ENCODE data around the gene GCAT.
"Not testable (repeated sequence)": the region's sequence is repeated elsewhere in the genome, so short reads cannot be mapped to it uniquely, and the experiment has no call there.

GCAT gene

DNA sequence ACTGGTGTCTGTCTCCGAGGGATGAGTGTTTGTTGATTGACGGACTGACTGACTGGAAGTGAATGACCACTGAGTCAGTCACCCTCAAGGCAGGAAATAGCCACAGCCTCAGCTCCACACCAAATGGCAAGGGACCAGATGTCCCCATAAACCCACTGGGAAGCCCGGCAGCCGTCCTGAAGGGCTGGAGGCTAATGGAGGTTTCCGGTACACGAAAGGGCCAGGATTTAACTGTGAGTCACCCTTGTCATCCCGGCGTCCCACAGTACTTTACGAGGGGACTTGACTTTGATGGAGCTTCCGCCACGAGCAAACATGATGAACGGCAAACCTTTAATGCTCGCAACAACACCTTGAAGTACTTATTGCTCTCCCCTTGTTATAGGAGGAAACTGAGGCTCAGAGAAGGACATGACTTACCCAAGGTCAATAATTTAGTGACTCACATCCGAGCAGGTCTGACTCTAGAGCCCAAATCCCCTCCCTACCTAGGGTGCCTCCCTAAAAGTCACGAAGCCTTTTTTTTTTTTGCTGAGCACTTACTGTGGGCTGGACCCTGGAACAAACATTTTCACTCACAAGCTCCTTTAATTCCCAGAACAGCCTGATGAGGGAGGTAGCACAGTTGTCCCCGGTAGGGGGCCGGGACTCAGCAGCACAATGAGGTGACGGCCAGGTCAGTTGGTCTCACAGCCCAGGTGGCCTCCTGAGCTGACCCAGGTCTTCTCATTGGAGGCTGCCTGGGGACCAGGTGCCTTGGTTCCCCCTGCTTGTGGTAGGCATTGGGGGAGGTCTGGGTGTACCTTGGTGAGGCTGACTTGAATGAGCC is 25.2 kb upstream of the GCAT start:
- DNase-seq: no peak

DNA sequence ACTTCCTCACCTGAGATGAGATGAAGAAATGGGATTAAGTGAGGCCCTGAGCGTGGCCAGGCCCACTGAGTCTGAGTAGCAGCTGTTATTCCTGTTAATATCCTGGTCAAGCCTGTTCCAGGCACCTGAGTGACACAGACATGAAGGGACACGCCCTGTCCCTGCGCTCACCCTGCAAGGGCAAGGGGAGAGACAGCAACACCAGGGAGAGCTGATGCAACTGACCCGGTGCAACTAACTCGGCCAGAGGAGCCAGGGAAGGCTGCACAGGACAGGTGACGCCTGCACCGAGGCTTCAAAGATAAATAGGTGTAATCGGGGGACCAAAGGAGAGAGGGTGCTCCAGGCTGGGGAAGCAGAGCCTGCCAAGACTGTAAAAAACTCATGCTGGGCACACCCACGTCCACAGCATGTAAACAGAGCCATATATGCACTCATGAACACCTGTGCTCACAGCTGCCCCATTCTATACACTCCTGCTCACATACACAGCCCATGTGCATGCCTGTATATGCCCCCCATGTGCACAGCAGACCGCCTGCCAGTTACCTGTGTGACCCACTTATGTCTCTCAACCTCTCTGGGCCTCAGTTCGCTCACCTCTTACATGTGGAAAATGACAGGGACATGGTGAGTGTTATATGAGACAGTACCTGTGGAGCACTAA is 22.8 kb upstream of the GCAT start:
- DNase-seq: peak; percentile 33

DNA sequence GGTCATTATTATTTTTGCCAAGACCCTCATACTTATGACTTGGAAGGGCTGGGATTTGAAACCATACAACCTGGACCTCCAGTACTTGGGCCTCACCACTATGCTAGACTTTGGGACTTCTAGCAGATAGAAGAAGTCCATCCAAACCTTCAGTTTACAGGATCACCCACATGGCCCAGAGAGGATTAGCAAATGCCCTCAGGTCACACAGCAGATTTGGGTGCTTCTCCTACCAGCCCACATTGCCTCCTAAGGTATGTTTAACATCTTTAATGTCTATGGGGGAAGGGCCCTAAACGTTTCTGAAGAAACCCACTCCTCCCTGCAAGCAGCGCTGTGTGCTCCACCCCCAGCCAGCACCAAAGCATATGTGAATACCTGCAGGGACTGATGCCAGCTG is 17.5 kb upstream of the GCAT start:
- no peak for DNase-seq

DNA sequence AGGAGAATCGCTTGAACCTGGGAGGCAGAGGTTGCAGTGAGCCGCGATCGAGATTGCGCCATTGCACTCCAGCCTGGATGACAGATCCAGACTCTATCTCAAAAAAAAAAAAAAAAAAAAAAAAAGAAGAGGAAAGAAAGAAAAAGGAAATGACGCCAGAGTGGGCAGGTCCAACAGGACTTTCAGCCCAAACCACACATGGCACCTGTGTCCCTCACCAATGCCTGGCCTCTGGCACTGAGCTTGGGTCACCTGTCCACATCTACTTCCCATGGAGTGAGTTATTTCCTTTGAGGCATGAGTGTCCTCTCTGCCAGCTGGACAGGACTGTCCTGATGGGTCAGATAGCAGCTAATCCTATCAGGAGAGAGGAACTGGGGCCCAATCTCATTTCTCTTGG is 15.2 kb upstream of the GCAT start:
- no peak for DNase-seq

DNA sequence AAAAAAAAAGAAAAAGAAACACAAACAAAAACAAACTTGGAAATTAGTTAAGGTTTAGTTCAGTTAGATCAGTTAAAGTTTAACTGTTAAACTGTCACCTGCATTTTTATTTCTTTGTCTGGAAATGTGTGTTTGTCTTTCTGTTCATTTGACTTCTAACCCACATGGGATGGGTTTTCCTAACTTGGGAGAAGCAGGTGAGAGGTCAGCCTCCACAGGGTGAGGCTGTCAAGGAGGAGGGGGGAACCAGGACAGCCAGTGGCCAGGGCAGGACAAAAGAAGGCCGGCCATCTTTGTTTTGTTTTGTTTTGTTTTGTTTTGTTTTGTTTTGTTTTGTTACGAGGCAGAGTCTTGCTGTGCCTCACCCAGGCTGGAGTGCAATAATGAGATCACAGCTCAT is 13.4 kb upstream of the GCAT start:
- DNase-seq: no peak

DNA sequence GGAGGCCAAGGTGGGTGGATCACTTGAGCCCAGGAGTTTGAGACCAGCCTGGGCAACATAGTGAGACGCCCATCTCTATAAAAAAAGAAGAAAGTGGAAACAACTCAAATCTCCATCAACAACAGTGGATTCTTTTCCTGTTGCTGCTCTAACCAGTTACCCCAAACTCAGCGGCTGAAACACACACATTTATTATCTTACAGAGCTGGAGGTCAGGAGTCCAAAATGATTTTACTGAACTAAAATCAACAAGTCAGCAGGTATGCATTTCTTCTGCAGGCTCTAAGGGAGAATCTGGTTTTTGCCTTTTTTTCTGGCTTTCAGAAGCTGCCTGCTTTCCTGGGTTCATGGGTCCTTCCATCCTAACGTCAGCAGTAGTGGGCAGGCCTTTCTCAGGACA is 11.7 kb upstream of the GCAT start:
- DNase-seq: no peak

DNA sequence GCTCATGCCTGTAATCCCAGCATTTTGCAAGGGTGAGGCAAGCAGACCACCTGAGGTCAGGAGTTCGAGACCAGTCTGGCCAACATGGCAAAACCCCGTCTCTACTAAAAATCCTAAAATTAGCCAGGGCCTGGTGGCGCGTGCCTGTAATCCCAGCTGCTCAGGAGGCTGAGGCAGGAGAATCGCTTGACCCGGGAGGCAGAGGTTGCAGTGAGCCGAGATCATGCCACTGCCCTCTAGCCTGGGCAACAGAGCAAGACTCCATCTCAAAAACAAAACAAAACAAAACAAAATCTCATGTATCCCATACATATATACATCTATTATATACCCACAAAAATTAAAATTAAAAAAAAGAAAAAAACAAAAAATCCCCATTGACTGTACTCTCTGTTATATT is 10.5 kb upstream of the GCAT start:
- not testable (repeated sequence) for DNase-seq

DNA sequence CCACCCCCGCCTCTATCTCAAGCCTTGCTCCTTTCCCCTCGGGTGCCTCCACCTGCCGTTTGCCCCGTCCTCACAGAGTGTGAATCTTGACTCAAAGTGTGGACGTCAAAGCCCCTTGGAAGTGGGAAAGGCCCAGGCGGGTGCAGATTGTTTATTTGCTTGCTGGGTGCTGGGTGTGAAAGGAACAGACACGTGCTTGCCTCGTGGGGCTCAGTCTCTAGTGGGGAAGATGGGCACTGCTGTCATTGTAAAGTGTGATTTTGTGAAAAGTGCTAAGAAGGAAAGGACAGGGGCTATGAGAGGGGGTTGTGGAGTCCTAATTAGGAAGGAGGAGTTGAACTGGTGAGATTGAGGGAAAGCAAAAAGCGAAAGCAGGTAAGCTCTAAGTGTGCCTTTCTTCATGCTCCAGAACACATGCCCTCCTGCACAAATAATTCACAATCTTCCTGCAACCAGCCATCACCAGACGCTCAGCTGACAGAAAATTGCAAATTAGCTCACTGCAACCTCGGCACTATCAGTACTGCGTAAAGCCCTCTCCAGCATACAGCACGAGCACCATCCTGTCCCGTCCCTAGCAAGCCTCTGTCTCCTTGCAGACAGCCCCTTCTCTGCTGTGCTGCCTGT is 9.7 kb upstream of the GCAT start:
- no peak for DNase-seq

DNA sequence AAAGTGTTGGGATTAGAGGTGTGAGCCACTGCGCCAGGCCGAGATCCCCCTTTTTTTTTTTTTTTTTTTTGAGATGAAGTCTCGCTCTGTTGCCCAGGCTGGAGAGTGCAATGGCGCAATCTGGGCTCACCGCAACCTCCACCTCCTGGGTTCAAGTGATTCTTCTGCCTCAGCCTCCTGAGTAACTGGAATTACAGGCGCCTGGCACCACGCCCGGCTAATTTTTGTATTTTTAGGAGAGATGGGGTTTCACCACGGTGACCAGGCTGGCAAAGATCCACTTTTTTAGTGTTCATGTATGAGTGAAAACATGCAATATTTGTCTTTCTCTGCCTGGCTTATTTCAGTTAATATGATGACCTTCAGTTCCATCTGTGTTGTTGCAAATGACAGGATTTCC is 7.8 kb upstream of the GCAT start:
- DNase-seq: not testable (repeated sequence)

DNA sequence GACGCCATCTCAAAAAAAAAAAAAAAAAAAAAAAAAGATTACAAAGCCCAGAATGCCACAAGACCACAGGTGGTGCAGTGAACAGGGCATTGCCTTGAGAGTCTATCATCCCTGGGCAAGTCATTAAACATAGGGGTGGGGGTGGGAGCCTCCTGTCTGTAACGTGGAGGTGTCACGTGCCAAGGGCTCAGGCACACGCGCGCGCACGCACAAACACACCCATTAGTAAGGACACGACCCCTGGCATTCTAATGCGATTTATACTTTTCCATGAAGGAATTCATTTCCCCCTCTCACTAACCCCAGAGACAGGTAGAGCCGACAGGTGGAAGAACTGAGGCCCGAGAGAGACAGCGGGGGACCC is 5.8 kb upstream of the GCAT start:
- peak; percentile 16 for DNase-seq

DNA sequence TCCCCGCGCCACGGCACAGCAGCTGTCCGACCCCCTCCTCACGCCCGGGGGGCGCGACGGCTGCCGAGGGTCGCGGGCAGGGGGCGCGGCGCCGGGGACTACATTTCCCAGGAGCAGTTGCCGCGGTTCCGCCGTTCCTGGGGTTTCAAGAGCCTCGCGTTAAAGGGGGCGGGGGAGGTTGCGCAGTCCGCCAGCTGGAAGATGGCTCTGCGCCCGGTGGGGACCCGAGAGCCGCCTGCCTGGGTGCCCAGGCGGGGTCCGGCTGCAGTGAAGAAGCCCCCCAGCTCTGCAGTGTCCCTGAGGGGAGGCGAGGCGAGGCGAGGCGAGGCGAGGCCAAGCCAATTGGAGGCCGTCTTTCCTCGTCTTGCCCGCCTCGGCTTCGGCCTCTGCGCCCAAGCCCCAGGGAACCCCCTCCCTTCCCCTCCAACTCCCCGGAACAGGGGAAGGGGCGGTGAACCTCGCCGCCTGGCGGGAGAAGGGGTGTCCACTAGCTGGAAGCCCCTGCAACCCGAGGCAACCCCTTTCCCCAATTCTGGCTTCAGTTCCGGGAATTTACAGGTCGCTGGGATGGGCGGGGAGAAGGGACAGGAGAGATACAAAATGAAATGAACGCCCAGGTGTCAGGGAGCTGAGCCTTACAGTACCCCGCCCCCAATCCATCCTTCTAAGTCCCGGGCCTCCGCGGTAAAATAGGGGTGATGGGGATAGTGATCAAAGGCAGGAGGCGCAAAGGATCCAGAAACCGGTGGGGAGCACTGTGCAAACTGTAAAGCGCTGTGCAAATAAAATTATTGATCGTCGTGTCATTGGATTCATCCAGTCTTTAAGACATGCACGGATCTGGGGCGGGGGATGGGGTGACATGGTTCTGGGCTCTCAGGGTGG is 5.2 kb upstream of the GCAT start:
- DNase-seq: peak; percentile 64

DNA sequence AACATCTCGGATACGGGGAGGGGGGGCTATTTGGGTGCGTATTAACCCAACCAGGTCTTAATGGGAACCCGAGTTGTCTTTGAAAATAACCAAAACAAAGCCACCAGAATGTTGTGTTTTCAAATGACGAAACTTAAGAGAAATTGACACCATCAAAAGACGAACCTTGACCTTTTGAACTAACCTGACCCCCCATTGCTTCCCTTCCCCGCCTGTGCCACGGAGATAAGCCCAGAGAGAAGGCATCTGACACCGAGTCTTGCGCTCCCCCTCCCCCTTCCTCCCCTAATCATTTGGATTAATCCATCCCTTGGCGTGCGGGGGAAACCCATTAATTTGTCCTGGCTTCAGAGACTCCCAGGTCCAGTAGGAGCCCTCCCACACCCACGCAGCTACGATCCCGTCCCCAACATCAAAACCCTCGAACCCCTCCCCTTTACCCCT is 4.5 kb upstream of the GCAT start:
- peak; percentile 17 for DNase-seq

DNA sequence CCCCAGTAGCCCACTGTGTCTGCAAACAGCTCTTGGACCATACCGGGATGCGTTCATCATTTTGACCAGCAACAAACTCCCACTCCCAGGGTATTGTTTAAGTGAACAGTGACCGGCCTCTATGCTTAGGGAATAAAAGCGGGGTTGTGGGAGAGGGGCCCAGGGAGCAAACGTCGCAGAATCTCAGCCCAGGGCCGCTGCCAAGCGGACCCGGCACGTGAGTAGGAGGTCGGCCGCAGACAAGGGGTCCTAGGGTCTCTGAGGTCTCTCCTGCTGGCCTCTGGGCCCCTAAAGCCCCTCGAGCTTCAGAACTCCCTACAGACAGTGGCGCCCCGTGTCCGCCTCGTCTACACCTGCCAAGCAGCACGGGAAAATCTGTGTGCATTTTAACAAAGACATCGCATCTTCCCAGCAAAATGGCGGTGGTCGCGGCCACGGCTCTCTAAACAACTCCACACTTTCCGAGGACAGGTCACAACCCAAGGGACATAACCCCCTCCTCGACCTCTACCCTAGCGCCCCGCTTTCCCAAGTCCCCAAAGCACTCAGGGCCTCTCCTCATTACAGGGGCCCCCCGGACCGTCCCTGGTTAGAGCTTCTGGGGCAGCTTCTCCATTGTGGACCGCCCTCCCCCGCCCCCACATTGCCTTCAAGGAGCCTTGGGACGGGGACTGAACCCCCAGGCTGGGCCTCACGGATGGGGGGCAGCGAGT is 3.9 kb upstream of the GCAT start:
- peak; percentile 12 for DNase-seq

DNA sequence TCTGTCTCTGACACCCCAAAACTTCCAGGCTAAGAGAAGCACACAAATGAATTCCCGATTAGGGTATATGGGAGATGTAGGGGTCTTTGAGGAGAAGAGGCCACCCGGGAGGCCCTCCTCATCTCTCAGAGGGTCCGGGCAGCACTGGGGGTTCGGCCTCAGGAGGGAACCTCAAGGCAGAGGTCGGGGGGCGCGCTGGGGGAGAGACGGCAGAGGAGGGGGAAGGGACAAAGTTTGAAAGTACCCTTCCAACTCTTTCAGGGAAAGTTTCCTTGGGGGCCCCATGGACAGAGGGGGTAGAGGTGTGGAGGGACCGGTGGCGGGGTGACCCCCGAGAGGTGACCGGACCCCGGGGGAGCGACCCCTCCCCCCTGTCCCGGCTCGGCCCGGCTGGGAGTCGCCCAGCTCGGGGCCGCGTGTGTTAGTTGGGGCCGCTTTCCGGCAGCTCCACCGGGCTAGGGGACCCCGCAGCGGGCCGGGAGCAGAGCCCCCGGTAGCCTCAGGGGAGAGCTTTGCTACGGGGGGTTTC is 3.3 kb upstream of the GCAT start:
- no peak for DNase-seq

DNA sequence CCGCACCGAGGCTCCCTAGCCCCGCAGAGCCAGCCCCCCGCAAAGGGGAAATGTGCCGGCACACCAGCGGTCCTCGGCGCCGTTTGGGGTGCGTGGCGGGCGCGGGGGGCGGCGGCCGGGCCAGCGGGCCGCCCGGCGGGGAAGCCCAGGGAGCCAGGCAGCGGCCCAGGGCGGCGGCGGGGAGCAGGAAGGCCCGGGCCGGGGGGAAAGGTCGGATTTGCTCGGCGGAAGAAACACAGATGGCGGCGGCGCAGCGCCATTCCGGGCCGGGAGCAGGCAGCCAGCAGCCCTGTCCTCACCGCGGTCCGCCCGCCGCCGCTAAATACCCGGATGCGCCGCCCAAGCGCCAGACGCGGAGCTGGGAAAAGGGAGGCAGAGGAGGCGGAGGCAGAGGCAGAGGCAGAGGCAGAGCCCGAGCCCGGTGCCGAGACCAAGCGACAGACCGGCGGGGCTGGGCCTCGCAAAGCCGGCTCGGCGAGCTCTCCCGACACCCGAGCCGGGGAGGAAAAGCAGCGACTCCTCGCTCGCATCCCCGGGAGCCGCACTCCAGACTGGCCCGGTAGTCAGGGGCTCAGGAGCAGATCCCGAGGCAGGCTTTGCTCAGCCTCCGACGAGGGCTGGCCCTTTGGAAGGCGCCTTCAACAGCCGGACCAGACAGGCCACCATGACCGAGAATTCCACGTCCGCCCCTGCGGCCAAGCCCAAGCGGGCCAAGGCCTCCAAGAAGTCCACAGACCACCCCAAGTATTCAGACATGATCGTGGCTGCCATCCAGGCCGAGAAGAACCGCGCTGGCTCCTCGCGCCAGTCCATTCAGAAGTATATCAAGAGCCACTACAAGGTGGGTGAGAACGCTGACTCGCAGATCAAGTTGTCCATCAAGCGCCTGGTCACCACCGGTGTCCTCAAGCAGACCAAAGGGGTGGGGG is 2.6 kb upstream of the GCAT start:
- peak; percentile 87 for DNase-seq

DNA sequence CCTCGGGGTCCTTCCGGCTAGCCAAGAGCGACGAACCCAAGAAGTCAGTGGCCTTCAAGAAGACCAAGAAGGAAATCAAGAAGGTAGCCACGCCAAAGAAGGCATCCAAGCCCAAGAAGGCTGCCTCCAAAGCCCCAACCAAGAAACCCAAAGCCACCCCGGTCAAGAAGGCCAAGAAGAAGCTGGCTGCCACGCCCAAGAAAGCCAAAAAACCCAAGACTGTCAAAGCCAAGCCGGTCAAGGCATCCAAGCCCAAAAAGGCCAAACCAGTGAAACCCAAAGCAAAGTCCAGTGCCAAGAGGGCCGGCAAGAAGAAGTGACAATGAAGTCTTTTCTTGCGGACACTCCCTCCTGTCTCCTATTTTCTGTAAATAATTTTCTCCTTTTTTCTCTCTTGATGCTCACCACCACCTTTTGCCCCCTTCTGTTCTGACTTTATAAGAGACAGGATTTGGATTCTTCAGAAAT is 1.9 kb upstream of the GCAT start:
- DNase-seq: no peak

DNA sequence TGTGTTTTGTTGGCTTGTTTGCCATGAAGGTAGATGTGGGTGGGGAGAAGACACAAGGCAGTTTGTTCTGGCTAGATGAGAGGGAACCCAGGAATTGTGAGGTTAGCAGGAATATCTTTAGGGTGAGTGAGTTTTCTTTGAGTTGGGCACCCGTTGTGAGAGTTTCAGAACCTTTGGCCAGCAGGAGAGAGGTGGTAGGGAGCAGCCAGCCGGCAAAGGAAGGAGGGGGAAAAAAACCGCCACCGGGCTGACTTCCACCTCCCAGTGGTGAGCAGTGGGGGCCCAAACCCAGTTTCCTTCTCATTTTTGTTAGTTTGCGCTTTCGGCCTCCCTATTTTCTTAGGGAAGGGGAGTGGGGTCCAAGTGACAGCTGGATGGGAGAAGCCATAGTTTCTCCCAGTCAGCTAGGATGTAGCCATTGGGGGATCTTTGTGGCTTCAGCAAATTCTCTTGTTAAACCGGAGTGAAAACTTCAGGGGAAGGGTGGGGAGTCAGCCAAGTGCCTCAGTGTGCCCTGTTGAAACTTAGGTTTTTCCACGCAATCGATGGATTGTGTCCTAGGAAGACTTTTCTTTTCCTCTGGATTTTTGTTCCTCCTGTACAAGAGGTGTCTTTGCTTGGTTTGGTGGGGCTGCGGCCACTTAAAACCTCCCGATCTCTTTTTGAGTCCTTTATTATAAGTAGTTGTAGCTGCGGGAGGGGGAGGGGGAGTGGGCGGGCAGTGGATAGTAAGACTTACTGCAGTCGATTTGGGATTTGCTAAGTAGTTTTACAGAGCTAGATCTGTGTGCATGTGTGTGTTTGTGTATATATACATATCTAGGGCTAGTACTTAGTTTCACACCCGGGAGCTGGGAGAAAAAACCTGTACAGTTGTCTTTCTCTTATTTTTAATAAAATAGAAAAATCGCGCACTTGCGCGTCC is 1.1 kb upstream of the GCAT start:
- DNase-seq: peak; percentile 31

DNA sequence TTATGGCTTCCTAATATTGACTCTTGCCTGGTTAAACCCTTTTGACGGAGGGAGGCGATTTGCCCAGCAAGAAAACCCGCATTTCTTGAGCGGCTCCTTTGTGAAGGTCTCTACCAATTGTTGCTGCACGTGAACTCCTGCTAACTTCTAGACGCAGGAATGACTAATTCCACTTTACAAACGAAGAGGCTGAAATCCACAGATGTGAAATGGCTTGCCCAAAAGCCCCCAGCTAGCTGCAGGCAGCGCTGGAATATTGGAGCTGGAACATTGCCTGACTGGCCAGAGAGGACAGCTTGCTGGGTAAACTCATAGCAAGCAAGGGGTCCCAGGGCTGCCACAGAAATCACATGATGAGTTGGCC is 542 bp downstream of the GCAT start:
- no peak for DNase-seq

DNA sequence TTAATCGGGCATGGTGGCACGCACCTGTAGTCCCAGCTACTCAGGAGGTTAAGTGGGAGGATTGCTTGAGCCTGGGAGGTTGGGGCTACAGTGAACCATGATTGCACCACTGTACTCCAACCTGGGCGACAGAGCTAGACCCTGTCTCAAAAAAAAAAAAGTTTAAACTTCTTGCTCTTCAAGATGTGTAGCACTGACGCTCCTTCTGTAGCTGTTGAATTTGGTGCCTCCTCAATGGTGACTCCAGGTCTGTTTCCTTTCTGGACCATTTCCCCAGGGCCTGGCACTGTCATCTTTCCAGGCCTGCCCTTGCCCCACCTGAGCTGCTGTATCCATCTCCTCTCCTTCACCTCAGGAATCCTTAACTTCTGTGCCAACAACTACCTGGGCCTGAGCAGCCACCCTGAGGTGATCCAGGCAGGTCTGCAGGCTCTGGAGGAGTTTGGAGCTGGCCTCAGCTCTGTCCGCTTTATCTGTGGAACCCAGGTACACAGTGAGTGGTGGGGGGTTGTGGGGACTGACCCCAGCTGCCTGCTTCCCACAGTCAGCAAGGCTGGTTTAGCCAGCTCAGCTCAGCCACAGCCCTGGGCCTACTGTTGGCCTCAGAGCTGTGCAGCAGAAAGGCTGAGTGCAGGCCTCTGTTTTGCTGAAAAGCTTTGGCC is 2.1 kb downstream of the GCAT start:
- no peak for DNase-seq
